Measurements from ENCODE around the gene SHANK1.

SHANK1 gene

GRCh38 chr19:50686310-50687032 lies 33.1 kb downstream of the SHANK1 start:
- Histone ChIP-seq H3K27me3 (ENCODE audit: insufficient read depth, low read length, poor library complexity, severe bottlenecking) (no peaks in the 10 kb centered on the region), H3K9ac (ENCODE audit: low read depth, low read length, poor library complexity, severe bottlenecking) (no peak overlapping the region), H3K4me3 (ENCODE audit: low read length, poor library complexity, severe bottlenecking) (no peak overlapping the region), H4K20me1 (ENCODE audit: insufficient read depth, low read length, poor library complexity, severe bottlenecking) (no peaks in the 10 kb centered on the region), H2AFZ (ENCODE audit: low read length) (no peak overlapping the region), H3K4me2 (ENCODE audit: low read depth, low read length, poor library complexity, severe bottlenecking) (no peak overlapping the region), H3K4me1 (ENCODE audit: insufficient read depth, low read length, poor library complexity, severe bottlenecking) (no peaks in the 10 kb centered on the region), H3K9me2 (replicated peaks; ENCODE audit: low read depth, low read length) (no peaks in the 10 kb centered on the region), H3K9me3 (ENCODE audit: insufficient read depth, low read depth, low read length) (no peaks in the 10 kb centered on the region), H3K79me2 (ENCODE audit: insufficient read depth, low read length) (no peaks in the 10 kb centered on the region), H3K36me3 (ENCODE audit: insufficient read depth, low read length) (no peaks in the 10 kb centered on the region), H3F3A (ENCODE audit: low read depth) (no peaks in the 10 kb centered on the region)
- TF ChIP-seq CTCF (conservative IDR thresholded peaks at IDR 0.05; ENCODE audit: low read length): no peak
- no peak for TF ChIP-seq EZH2phosphoT487 (IDR thresholded peaks at IDR 0.05; ENCODE audit: borderline replicate concordance)

GRCh38 chr19:50679177-50680125 lies 40.2 kb downstream of the SHANK1 start:
- H3K4me2 ChIP-seq (ENCODE audit: low read depth, low read length, poor library complexity, severe bottlenecking): no peak overlapping the region

GRCh38 chr19:50678323-50678722 lies 41.3 kb downstream of the SHANK1 start:
- Histone ChIP-seq H3K9me2 (replicated peaks; ENCODE audit: low read depth, low read length) (no peaks in the 10 kb centered on the region), H3K4me1 (ENCODE audit: insufficient read depth, low read length, poor library complexity, severe bottlenecking) (no peaks in the 10 kb centered on the region), H4K20me1 (ENCODE audit: insufficient read depth, low read length, poor library complexity, severe bottlenecking) (no peaks in the 10 kb centered on the region), H3K4me2 (ENCODE audit: low read depth, low read length, poor library complexity, severe bottlenecking) (no peak overlapping the region), H3K9ac (ENCODE audit: low read depth, low read length, poor library complexity, severe bottlenecking) (no peak overlapping the region), H3F3A (ENCODE audit: low read depth) (no peaks in the 10 kb centered on the region), H3K36me3 (ENCODE audit: insufficient read depth, low read length) (no peaks in the 10 kb centered on the region), H3K27me3 (ENCODE audit: insufficient read depth, low read length, poor library complexity, severe bottlenecking) (no peaks in the 10 kb centered on the region), H3K4me3 (ENCODE audit: low read length, poor library complexity, severe bottlenecking) (no peak overlapping the region), H2AFZ (ENCODE audit: low read length) (no peak overlapping the region), H3K9me3 (ENCODE audit: insufficient read depth, low read depth, low read length) (no peaks in the 10 kb centered on the region), H3K79me2 (ENCODE audit: insufficient read depth, low read length) (no peaks in the 10 kb centered on the region)
- TF ChIP-seq CTCF (conservative IDR thresholded peaks at IDR 0.05; ENCODE audit: low read length): no peak
- no peak for TF ChIP-seq EZH2phosphoT487 (IDR thresholded peaks at IDR 0.05; ENCODE audit: borderline replicate concordance)

More at GRCh38 chr19:50679177-50680125, 40.2 kb downstream of the SHANK1 start:
- H3K4me1 ChIP-seq (ENCODE audit: insufficient read depth, low read length, poor library complexity, severe bottlenecking): no peaks in the 10 kb centered on the region
- no peaks in the 10 kb centered on the region for H3K27me3 ChIP-seq (ENCODE audit: insufficient read depth, low read length, poor library complexity, severe bottlenecking)
- no peaks in the 10 kb centered on the region for H3K9me3 ChIP-seq (ENCODE audit: insufficient read depth, low read depth, low read length)
- TF ChIP-seq CTCF (conservative IDR thresholded peaks at IDR 0.05; ENCODE audit: low read length) (no peak), EZH2phosphoT487 (IDR thresholded peaks at IDR 0.05; ENCODE audit: borderline replicate concordance) (no peak)
- no peak overlapping the region for H3K9ac ChIP-seq (ENCODE audit: low read depth, low read length, poor library complexity, severe bottlenecking)
- no peaks in the 10 kb centered on the region for H3F3A ChIP-seq (ENCODE audit: low read depth)
- H3K9me2 ChIP-seq (replicated peaks; ENCODE audit: low read depth, low read length): no peaks in the 10 kb centered on the region
- H2AFZ ChIP-seq (ENCODE audit: low read length): no peak overlapping the region
- H3K36me3 ChIP-seq (ENCODE audit: insufficient read depth, low read length): no peaks in the 10 kb centered on the region
- H3K79me2 ChIP-seq (ENCODE audit: insufficient read depth, low read length): no peaks in the 10 kb centered on the region
- no peak overlapping the region for H3K4me3 ChIP-seq (ENCODE audit: low read length, poor library complexity, severe bottlenecking)
- no peaks in the 10 kb centered on the region for H4K20me1 ChIP-seq (ENCODE audit: insufficient read depth, low read length, poor library complexity, severe bottlenecking)
